ENCODE results near the gene HMCN1.
"Not testable (repeated sequence)": the region's sequence is repeated elsewhere in the genome, so short reads cannot be mapped to it uniquely, and the experiment has no call there.

DNA sequence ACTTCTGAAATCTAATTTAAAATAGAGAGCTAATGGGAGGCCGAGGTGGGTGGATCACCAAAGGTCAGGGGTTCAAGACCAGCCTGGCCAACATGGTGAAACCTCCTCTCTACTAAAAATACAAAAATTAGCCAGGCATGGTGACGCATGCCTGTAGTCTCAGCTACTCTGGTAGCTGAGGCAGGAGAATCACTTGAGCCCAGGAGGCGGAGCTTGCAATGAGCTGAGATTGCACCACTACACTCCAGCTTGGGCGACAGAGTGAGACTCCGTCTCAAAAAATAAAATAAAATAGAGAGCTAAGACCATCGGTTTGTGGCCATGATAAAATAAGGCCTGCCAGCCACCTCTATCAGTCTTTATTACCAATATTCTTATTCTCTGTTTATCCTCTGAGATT lies 452.1 kb downstream of the HMCN1 start:
- TF ChIP-seq, protein P1, sequence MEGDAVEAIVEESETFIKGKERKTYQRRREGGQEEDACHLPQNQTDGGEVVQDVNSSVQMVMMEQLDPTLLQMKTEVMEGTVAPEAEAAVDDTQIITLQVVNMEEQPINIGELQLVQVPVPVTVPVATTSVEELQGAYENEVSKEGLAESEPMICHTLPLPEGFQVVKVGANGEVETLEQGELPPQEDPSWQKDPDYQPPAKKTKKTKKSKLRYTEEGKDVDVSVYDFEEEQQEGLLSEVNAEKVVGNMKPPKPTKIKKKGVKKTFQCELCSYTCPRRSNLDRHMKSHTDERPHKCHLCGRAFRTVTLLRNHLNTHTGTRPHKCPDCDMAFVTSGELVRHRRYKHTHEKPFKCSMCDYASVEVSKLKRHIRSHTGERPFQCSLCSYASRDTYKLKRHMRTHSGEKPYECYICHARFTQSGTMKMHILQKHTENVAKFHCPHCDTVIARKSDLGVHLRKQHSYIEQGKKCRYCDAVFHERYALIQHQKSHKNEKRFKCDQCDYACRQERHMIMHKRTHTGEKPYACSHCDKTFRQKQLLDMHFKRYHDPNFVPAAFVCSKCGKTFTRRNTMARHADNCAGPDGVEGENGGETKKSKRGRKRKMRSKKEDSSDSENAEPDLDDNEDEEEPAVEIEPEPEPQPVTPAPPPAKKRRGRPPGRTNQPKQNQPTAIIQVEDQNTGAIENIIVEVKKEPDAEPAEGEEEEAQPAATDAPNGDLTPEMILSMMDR (conservative IDR thresholded peaks at IDR 0.05 in 1 of 2, IDR thresholded peaks at IDR 0.05 in 1 of 2; ENCODE audit: low read depth in 1 of 2, low read length in 2 of 2): not testable (repeated sequence)
- not testable (repeated sequence) for TF ChIP-seq EZH2 (IDR thresholded peaks at IDR 0.05; ENCODE audit: low read length, missing control alignments)
